DMS79 treated with DMSO at 0.1 percent for 48 hours (cell line): ENCODE results near the gene MRPS7.
"Not testable (repeated sequence)": the region's sequence is repeated elsewhere in the genome, so short reads cannot be mapped to it uniquely, and the experiment has no call there.

Source experiments
- DNase-seq: peaks from one replicate; lab custom pipeline; 2025; lab: John Stamatoyannopoulos, UW

MRPS7 gene

GRCh38 chr17:75244133-75244866 lies 17.4 kb upstream of the MRPS7 start:
- no peak for DNase-seq

- no peak for DNase-seq
Measured at GRCh38 chr17:75245011-75245410, 16.7 kb upstream of the MRPS7 start.

- no peak for DNase-seq
Measured at GRCh38 chr17:75246404-75246803, 15.3 kb upstream of the MRPS7 start.

GRCh38 chr17:75249564-75249963 lies 12.1 kb upstream of the MRPS7 start:
- DNase-seq = no peak

GRCh38 chr17:75250009-75250471 lies 11.6 kb upstream of the MRPS7 start:
- DNase-seq = no peak

GRCh38 chr17:75252039-75252816 lies 9.5 kb upstream of the MRPS7 start:
- DNase-seq = no peak

- DNase-seq = not testable (repeated sequence)
Measured at GRCh38 chr17:75255954-75256698, 5.6 kb upstream of the MRPS7 start.

- not testable (repeated sequence) for DNase-seq
Measured at GRCh38 chr17:75257228-75257627, 4.5 kb upstream of the MRPS7 start.

GRCh38 chr17:75260641-75261335 lies 891 bp upstream of the MRPS7 start:
- no peak for DNase-seq

GRCh38 chr17:75262112-75262606 lies 480 bp downstream of the MRPS7 start:
- peak; percentile 24 for DNase-seq

GRCh38 chr17:75263055-75263454 lies 1.4 kb downstream of the MRPS7 start:
- DNase-seq = no peak

- no peak for DNase-seq
Measured at GRCh38 chr17:75265614-75266315, 4.1 kb downstream of the MRPS7 start.

GRCh38 chr17:75266316-75267152 lies 4.9 kb downstream of the MRPS7 start:
- DNase-seq = no peak

- no peak for DNase-seq
Measured at GRCh38 chr17:75267153-75267410, 5.4 kb downstream of the MRPS7 start.

GRCh38 chr17:75267411-75268232 lies 5.9 kb downstream of the MRPS7 start:
- no peak for DNase-seq

GRCh38 chr17:75269844-75270217 lies 8.2 kb downstream of the MRPS7 start:
- DNase-seq = peak; percentile 18

- peak; percentile 53 for DNase-seq
Measured at GRCh38 chr17:75270218-75270965, 8.7 kb downstream of the MRPS7 start.

GRCh38 chr17:75270966-75271232 lies 9.2 kb downstream of the MRPS7 start, which contains the start of gene MIF4GD:
MIF4GD (minus strand) TSS chr17:75271231; CDS start chr17:75270195, 1,036 bp downstream.
- DNase-seq = no peak
